GM12892 (cell line): ENCODE results near the gene ATP6V0B.

ENCODE experiments used
- POLR2A ChIP-seq: IDR thresholded peaks from 2 replicates; pipeline ENCODE4 v1.6.1; 2011; ENCODE audit warnings: low read depth, low read length, control low read depth
- POLR2AphosphoS5 ChIP-seq: IDR thresholded peaks from 2 replicates; pipeline ENCODE4 v1.6.1; 2011; ENCODE audit warnings: low read depth, low read length, control low read depth

DNA sequence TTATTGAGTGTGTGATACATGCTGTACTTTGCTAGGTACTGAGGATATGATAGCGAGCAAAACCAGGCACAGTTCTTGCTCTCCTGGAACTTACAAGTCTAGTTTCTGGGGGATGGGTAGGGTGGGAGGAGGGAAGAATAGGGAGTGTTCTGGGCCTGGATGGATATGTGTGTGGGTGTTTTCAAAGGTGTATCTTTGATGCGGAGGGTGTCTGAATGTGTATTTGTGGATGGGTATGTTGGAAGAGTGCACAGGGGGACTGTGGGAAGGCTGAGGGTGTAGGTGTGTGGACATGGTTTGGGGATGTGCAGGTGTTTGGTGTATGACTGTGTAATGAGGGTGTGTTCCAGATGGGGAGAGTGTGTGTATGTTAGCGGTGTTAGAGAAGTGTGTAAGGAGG, 9.4 kb upstream of the ATP6V0B start:
- TF ChIP-seq POLR2A (no peak), POLR2AphosphoS5 (no peak)
